ENCODE measurements around the gene MARK1.
A peak's percentile ranks its signal among the peaks of the same experiment; 100 is the strongest.

The MARK1 gene

GRCh38 chr1:220527279-220527907, 543 bp upstream of the MARK1 start:
- no peak for TF ChIP-seq CTCF (IDR thresholded peaks at IDR 0.05; ENCODE audit: low read depth, low read length)
- peak overlapping the region; percentile 52 to 58 for H3K4me3 ChIP-seq (replicated peaks in 1 of 2; ENCODE audit: low read depth in 2 of 2, low read length in 2 of 2)
- peak in 1 of 2 donors; percentile 6 for DNase-seq (ENCODE audit: low read depth in 2 of 2)

DNA sequence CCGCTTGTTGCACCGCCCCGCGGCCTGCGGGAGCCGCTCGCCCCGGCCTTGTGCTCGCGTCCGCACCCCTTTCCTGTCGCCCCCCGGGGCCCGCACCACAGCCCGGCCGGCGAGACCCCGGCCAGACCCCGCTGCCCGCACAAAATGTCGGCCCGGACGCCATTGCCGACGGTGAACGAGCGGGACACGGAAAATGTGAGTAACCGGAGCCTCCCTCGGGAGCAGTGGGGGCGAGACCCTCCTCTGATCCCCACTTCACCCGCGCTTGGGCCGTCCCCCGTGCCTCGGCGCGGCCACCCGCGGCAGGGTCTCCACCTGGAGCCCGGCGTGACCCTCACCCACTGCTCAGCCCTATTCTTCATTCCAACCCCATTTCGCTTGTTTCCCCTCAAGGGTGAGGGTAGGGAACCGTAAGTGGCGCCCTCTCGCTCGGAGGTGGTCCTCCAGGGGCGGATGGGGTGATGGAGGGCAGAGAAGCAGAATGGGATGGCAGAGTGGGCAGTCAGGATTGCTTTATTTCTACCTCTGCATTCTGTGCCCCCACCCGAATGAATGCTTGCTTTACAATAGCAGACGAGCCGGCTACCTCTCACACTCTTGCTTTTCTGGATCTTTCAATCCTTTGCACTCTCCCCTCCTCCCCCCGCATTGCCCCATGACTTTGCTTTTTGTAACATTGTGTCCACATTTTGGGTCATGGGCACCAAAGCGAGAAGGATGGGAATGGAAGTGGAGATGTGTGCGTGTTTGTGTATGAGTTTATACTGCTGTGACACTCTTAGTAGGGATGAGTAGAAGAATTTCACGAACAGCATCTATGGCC, 954 bp downstream of the MARK1 start:
- DNase-seq (ENCODE audit: low read depth in 2 of 2): no peak
- H3K4me3 ChIP-seq (replicated peaks in 1 of 2; ENCODE audit: low read depth in 2 of 2, low read length in 2 of 2): peak overlapping the region; percentile 58 to 70
- no peak for TF ChIP-seq CTCF (IDR thresholded peaks at IDR 0.05; ENCODE audit: low read depth, low read length)

DNA sequence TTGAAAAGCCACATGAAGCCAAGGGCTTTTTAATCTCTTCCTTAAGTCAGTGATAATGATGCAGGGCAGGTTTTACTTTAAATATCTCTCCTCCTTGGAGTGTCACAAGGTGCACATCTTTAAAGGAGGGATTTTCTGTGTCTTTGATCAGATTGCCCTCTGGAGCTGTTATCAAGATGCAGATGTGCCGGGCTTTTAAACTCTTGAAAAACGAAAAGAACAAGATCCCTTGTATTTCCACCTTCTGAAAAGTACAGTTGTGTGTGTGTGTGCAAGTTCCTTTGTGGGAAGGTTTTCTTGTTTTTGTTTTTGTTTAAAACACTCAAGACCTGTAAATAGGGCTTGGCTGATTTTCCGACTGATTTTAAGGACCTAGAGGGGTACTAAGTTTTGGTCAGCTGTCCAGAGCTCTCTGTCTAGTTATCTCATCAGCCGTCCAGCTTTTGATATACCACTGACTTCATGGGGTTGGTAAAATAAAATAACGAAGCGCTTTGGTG, 1.6 kb downstream of the MARK1 start:
- TF ChIP-seq CTCF (IDR thresholded peaks at IDR 0.05; ENCODE audit: low read depth, low read length): no peak
- DNase-seq (ENCODE audit: low read depth in 2 of 2): no peak
- H3K4me3 ChIP-seq (replicated peaks in 1 of 2; ENCODE audit: low read depth in 2 of 2, low read length in 2 of 2): no peak overlapping the region

- no peak for DNase-seq (ENCODE audit: low read depth in 2 of 2)
- no peak overlapping the region for H3K4me3 ChIP-seq (replicated peaks in 1 of 2; ENCODE audit: low read depth in 2 of 2, low read length in 2 of 2)
- no peak for TF ChIP-seq CTCF (IDR thresholded peaks at IDR 0.05; ENCODE audit: low read depth, low read length)
These were observed 5.7 kb downstream of the MARK1 start for GRCh38 chr1:220533504-220534109.

DNA sequence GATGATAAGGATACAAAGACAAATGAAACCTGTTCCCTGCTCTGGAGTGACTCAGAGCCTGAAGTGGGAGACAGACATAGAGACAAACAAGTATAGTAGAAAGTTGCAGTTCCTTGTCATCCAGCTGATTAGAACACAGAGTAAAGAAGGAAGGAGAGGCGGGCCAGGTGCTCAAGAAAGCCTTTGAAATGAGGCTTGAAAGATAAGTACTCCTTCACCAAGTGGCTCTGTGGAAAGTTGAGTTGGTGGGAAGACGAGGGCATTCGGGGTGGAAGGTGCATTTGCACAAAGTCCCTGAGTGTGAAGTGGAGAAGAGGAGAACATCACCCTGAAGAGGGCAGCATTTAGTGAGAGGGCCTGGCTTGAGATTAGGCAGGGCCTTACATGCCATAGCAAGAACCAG, 17.0 kb downstream of the MARK1 start:
- H3K4me3 ChIP-seq (replicated peaks in 1 of 2; ENCODE audit: low read depth in 2 of 2, low read length in 2 of 2): no peak overlapping the region
- peak; percentile 12 for TF ChIP-seq CTCF (IDR thresholded peaks at IDR 0.05; ENCODE audit: low read depth, low read length)
- DNase-seq (ENCODE audit: low read depth in 2 of 2): no peak

- no peak for TF ChIP-seq CTCF (IDR thresholded peaks at IDR 0.05; ENCODE audit: low read depth, low read length)
- DNase-seq (ENCODE audit: low read depth in 2 of 2): no peak
These were observed 23.0 kb downstream of the MARK1 start for GRCh38 chr1:220550811-220551399.

More at GRCh38 chr1:220550811-220551399, 23.0 kb downstream of the MARK1 start:
- no peak overlapping the region for H3K4me3 ChIP-seq (replicated peaks in 1 of 2; ENCODE audit: low read depth in 2 of 2, low read length in 2 of 2)
